HEK293 (cell line): ENCODE measurements around the gene TMEM256.

Experiments
- CTCF ChIA-PET: fragments of 350-600 bp; formaldehyde crosslinking; extraction: SDS; loops from one replicate; lab custom pipeline; 2021; ENCODE audit warnings: antibody characterized with exemption; lab: Yijun Ruan, JAX
- POLR2A ChIA-PET: fragments of 300-600 bp; formaldehyde crosslinking; extraction: SDS; loops from one replicate; lab custom pipeline; 2020; ENCODE audit warnings: antibody characterized with exemption, inconsistent platforms; lab: Yijun Ruan, JAX
- H3K27ac ChIP-seq: fragments of 200-500 bp; sonication (Bioruptor generic); 2 replicates; pipeline ENCODE4 v1.5.1; 2014; ENCODE audit warnings: low read depth, low read length, control low read depth, inconsistent platforms; ENCODE audit errors: extremely low read depth
- H3K36me3 ChIP-seq, 2 experiments: fragments of 200-500 bp in 1 of 2; sonication (Bioruptor generic) in 1 of 2; 1 replicate in 1 of 2; 2 replicates in 1 of 2; pipeline ENCODE4 v1.5.1; 2014 to 2017; ENCODE audit warnings: inconsistent platforms in 2 of 2, low read length in 2 of 2; ENCODE audit not compliant: control insufficient read depth in 2 of 2, insufficient read depth in 1 of 2
- H3K4me1 ChIP-seq: fragments of 200-500 bp; sonication (Bioruptor generic); 2 replicates; pipeline ENCODE4 v1.5.1; 2014; ENCODE audit warnings: mild to moderate bottlenecking, low read length, inconsistent platforms; ENCODE audit not compliant: control insufficient read depth, insufficient read depth
- H3K4me3 ChIP-seq: 2 replicates; pipeline ENCODE4 v1.5.1; 2011; ENCODE audit warnings: low read depth, mild to moderate bottlenecking, control low read depth, low read length, moderate library complexity
- H3K9me3 ChIP-seq: fragments of 200-500 bp; sonication (Bioruptor generic); 2 replicates; pipeline ENCODE4 v1.5.1; 2014; ENCODE audit warnings: low read depth, low read length, inconsistent platforms; ENCODE audit not compliant: control insufficient read depth, insufficient read depth
- GLIS1 ChIP-seq: fragments of 450-650 bp; formaldehyde crosslinking; IDR thresholded peaks from 2 replicates; pipeline ENCODE4 v1.5.1; 2016; ENCODE audit warnings: missing biosample characterization, missing genetic modification characterization
- GLIS2 ChIP-seq: fragments of 450-650 bp; formaldehyde crosslinking; IDR thresholded peaks from 2 replicates; pipeline ENCODE4 v1.5.1; 2016; ENCODE audit warnings: missing biosample characterization, missing genetic modification characterization
- IKZF3 ChIP-seq: fragments of 450-650 bp; IDR thresholded peaks from 2 replicates; pipeline ENCODE4 v1.5.0; 2018; ENCODE audit warnings: missing biosample characterization, mild to moderate bottlenecking, missing genetic modification characterization, moderate library complexity
- KLF7 ChIP-seq: fragments of 450-650 bp; formaldehyde crosslinking; IDR thresholded peaks from 2 replicates; pipeline ENCODE4 v1.5.1; 2016; ENCODE audit warnings: missing biosample characterization, missing genetic modification characterization, borderline replicate concordance
- KLF8 ChIP-seq: fragments of 450-650 bp; formaldehyde crosslinking; IDR thresholded peaks from 2 replicates; pipeline ENCODE4 v1.5.1; 2016; ENCODE audit warnings: missing biosample characterization, missing genetic modification characterization
- REST ChIP-seq: fragments of 450-650 bp; formaldehyde crosslinking; IDR thresholded peaks from 2 replicates; pipeline ENCODE4 v1.5.1; 2016; ENCODE audit warnings: missing biosample characterization, missing genetic modification characterization
- SP3 ChIP-seq: fragments of 450-650 bp; formaldehyde crosslinking; IDR thresholded peaks from 2 replicates; pipeline ENCODE4 v1.5.1; 2016; ENCODE audit warnings: missing biosample characterization, missing genetic modification characterization
- ZBTB10 ChIP-seq: fragments of 450-650 bp; formaldehyde crosslinking; IDR thresholded peaks from 2 replicates; pipeline ENCODE4 v1.5.1; 2016; ENCODE audit warnings: missing biosample characterization, missing genetic modification characterization
- ZBTB11 ChIP-seq: fragments of 450-650 bp; formaldehyde crosslinking; conservative IDR thresholded peaks from 2 replicates; pipeline ENCODE4 v1.5.1; 2016; ENCODE audit warnings: low read depth, missing biosample characterization, missing genetic modification characterization
- ZBTB44 ChIP-seq: fragments of 450-650 bp; IDR thresholded peaks from 2 replicates; pipeline ENCODE4 v1.5.1; 2018; ENCODE audit warnings: missing biosample characterization, mild to moderate bottlenecking, missing genetic modification characterization
- ZNF146 ChIP-seq: fragments of 450-650 bp; formaldehyde crosslinking; IDR thresholded peaks from 2 replicates; pipeline ENCODE4 v1.5.1; 2016; ENCODE audit warnings: missing biosample characterization, missing genetic modification characterization
- ZNF335 ChIP-seq: fragments of 450-650 bp; formaldehyde crosslinking; conservative IDR thresholded peaks from 2 replicates; pipeline ENCODE4 v1.5.1; 2016; ENCODE audit warnings: missing biosample characterization, missing genetic modification characterization
- ZNF558 ChIP-seq: fragments of 450-650 bp; formaldehyde crosslinking; IDR thresholded peaks from 2 replicates; pipeline ENCODE4 v1.5.1; 2016; ENCODE audit warnings: missing biosample characterization, missing genetic modification characterization
- ZNF629 ChIP-seq: fragments of 450-650 bp; formaldehyde crosslinking; IDR thresholded peaks from 2 replicates; pipeline ENCODE4 v1.5.1; 2017; ENCODE audit warnings: missing biosample characterization, missing genetic modification characterization
- ZSCAN23 ChIP-seq: fragments of 450-650 bp; formaldehyde crosslinking; IDR thresholded peaks from 2 replicates; pipeline ENCODE4 v1.5.1; 2016; ENCODE audit warnings: missing biosample characterization, missing genetic modification characterization

Gene TMEM256

GRCh38 chr17:7439462-7440112 is 35.7 kb upstream of the TMEM256 start, which contains the start of gene FGF11:
Gene FGF11, plus strand, starts transcription at chr17:7439512. Its CDS starts 109 bp downstream, at chr17:7439621.
- ChIA-PET CTCF (interaction anchor here (0.6 to 3.8 kb wide), 2 partner anchors 14 to 84 kb away, joined by 5 to 18 read pairs; partner anchors contain the start of gene TMEM95), POLR2A (interaction anchor here (0.7 to 3.1 kb wide), 4 partner anchors 36 to 45 kb away, joined by 3 to 21 read pairs (median 4); partner anchors contain the start of genes PLSCR3, POLR2A and TMEM256)
- TF ChIP-seq SP3 (tag by site-specific recombination), result peak; percentile 38; the same call in 1 of the 2 replicates
- peak; percentile 50; the same call in 1 of the 2 replicates for TF ChIP-seq GLIS1 (tag by site-specific recombination)
- TF ChIP-seq ZSCAN23 (tag by site-specific recombination), result no peak
- TF ChIP-seq ZNF146 (tag by site-specific recombination), result no peak
- TF ChIP-seq KLF7 (tag by site-specific recombination), result no peak
- TF ChIP-seq KLF8 (tag by site-specific recombination), result no peak
- peak; percentile 79 for TF ChIP-seq REST (tag by site-specific recombination)
- 0 out of 2 replicates have a peak, but pooled peaks have one; percentile 26 for TF ChIP-seq GLIS2
- Histone ChIP-seq H3K4me1 (peaks cover 25% of the 10 kb centered on the region), H3K4me3 (peak within 1 kb of the TSS; percentile 20), H3K27ac (peak within 1 kb of the TSS; percentile 74), H3K36me3 (no peaks in the 10 kb centered on the region), H3K9me3 (no peaks in the 10 kb centered on the region)

- peaks cover 18% of the 10 kb centered on the region for H3K4me1 ChIP-seq
- POLR2A ChIA-PET, result interaction anchor here (0.5 to 3.1 kb wide), 3 partner anchors 35 to 756 kb away, joined by 3 to 21 read pairs (median 4); partner anchors contain the start of genes POLR2A and TMEM256
- no peak overlapping the region for H3K27ac ChIP-seq
- TF ChIP-seq IKZF3 (tag by site-specific recombination) (peak; percentile 12; the same call in 1 of the 2 replicates), ZNF335 (peak; percentile 63), ZBTB44 (tag by site-specific recombination) (no peak), ZNF558 (tag by site-specific recombination) (no peak)
- H3K36me3 ChIP-seq, result no peaks in the 10 kb centered on the region
- CTCF ChIA-PET, result interaction anchor here (0.8 to 3.8 kb wide), 3 partner anchors 37 to 122 kb away, joined by 3 to 18 read pairs (median 3); partner anchors contain the start of gene TMEM95
- no peak overlapping the region for H3K4me3 ChIP-seq
- H3K9me3 ChIP-seq, result no peaks in the 10 kb centered on the region
Observed at GRCh38 chr17:7438656-7439460, 35.0 kb upstream of the TMEM256 start.

GRCh38 chr17:7437950-7438614 is 34.2 kb upstream of the TMEM256 start:
- no peaks in the 10 kb centered on the region for H3K9me3 ChIP-seq
- H3K4me1 ChIP-seq, result peaks cover 18% of the 10 kb centered on the region
- no peaks in the 10 kb centered on the region for H3K36me3 ChIP-seq
- POLR2A ChIA-PET, result interaction anchor here (0.5 kb wide), 1 partner anchor 757 kb away, joined by 4 read pairs; no protein-coding TSS in a partner anchor
- no peak overlapping the region for H3K4me3 ChIP-seq
- CTCF ChIA-PET, result interaction anchor here (0.8 to 3.9 kb wide), 4 partner anchors 7 to 123 kb away, joined by 3 to 37 read pairs (median 8); partner anchors contain the start of genes CHRNB1 and TMEM95
- H3K27ac ChIP-seq, result 0 out of 2 replicates have a peak overlapping the region, but pooled peaks have one; percentile 9
- TF ChIP-seq ZBTB11 (no peak), ZNF629 (tag by site-specific recombination) (no peak), ZBTB10 (tag by site-specific recombination) (no peak)
